GM12878 (cell line): ENCODE measurements around the gene UQCC2.

Experiments
- CBFB ChIP-seq: IDR thresholded peaks from 2 replicates; pipeline ENCODE4 v1.6.1; 2016; ENCODE audit warnings: antibody characterized with exemption, low read depth
- CHD4 ChIP-seq: fragments of 200-600 bp; sonication (generic); IDR thresholded peaks from 2 replicates; pipeline ENCODE4 v1.6.1; 2016; ENCODE audit warnings: mild to moderate bottlenecking
- ETV6 ChIP-seq, 2 experiments: fragments of 450-650 bp in 1 of 2; IDR thresholded peaks in 1 of 2; conservative IDR thresholded peaks in 1 of 2; 2 replicates each; pipeline ENCODE4 v1.6.1; 2014; ENCODE audit warnings: antibody characterized with exemption in 1 of 2, borderline replicate concordance in 1 of 2, low read depth in 1 of 2, mild to moderate bottlenecking in 1 of 2, moderate library complexity in 1 of 2
- EZH2 ChIP-seq: IDR thresholded peaks from 2 replicates; pipeline ENCODE4 v1.6.1; 2012; ENCODE audit warnings: low read depth, mild to moderate bottlenecking, control low read depth, inconsistent platforms, low read length, borderline replicate concordance; ENCODE audit not compliant: control insufficient read depth
- JUND ChIP-seq: IDR thresholded peaks from 2 replicates; pipeline ENCODE4 v1.6.1; 2012; ENCODE audit warnings: low read depth, mild to moderate bottlenecking, low read length, improper control_type of control experiment, moderate library complexity
- NFIC ChIP-seq: IDR thresholded peaks from 2 replicates; pipeline ENCODE4 v1.6.1; 2012; ENCODE audit warnings: low read depth, mild to moderate bottlenecking, inconsistent platforms, low read length, moderate library complexity
- NR2F1 ChIP-seq: fragments of 450-650 bp; conservative IDR thresholded peaks from 2 replicates; pipeline ENCODE4 v1.6.1; 2017; ENCODE audit warnings: mild to moderate bottlenecking
- POLR2A ChIP-seq: IDR thresholded peaks from 2 replicates; pipeline ENCODE4 v1.6.1; 2011; ENCODE audit warnings: low read depth, mild to moderate bottlenecking, low read length
- SMC3 ChIP-seq: IDR thresholded peaks from 2 replicates; pipeline ENCODE4 v1.6.1; 2011; ENCODE audit warnings: low read length, improper control_type of control experiment, borderline replicate concordance
- STAT3 ChIP-seq: IDR thresholded peaks from 2 replicates; pipeline ENCODE4 v1.6.1; 2011; ENCODE audit warnings: low read depth, low read length, improper control_type of control experiment
- ZNF274 ChIP-seq: IDR thresholded peaks from one replicate; pipeline ENCODE4 v1.8.0; 2011; ENCODE audit not compliant: insufficient read length, insufficient read depth
- TF ChIP-seq, protein P1 (sequence below), 3 experiments: IDR thresholded peaks in 2 of 3; conservative IDR thresholded peaks in 1 of 3; 2 replicates each; pipeline ENCODE4 v1.5.1; 2011; ENCODE audit warnings: low read depth in 3 of 3, low read length in 3 of 3, mild to moderate bottlenecking in 3 of 3, control low read depth in 2 of 3, moderate library complexity in 2 of 3, inconsistent platforms in 1 of 3, mixed read lengths in 1 of 3; ENCODE audit not compliant: control insufficient read depth in 2 of 3, insufficient read depth in 1 of 3; ENCODE audit errors: extremely low read depth in 1 of 3
- TF ChIP-seq, protein P2 (sequence below): IDR thresholded peaks from 2 replicates; pipeline ENCODE4 v1.6.1; 2012; ENCODE audit warnings: low read depth, low read length, improper control_type of control experiment
- TF ChIP-seq, protein P3 (sequence below): IDR thresholded peaks from 2 replicates; pipeline ENCODE4 v1.6.1; 2011; ENCODE audit warnings: mild to moderate bottlenecking, low read depth, low read length, moderate library complexity; ENCODE audit not compliant: insufficient replicate concordance

DNA sequence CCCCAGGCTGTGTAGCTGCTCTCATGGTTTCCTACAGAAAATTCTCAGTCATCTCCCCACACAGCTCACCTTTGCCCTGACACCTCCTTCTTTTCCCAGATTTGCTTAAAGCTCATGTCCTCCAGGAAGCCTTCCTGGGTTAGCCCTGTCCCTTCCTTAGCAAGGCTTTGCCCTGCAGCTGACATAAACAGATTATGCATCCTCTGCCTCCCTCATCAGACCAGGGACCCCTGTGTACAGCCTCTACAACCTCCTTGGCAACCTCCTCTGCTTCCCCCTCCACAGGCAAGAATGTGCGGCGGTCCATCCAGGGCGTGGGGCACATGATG is 39.8 kb downstream of the UQCC2 start:
- TF ChIP-seq, protein P1, sequence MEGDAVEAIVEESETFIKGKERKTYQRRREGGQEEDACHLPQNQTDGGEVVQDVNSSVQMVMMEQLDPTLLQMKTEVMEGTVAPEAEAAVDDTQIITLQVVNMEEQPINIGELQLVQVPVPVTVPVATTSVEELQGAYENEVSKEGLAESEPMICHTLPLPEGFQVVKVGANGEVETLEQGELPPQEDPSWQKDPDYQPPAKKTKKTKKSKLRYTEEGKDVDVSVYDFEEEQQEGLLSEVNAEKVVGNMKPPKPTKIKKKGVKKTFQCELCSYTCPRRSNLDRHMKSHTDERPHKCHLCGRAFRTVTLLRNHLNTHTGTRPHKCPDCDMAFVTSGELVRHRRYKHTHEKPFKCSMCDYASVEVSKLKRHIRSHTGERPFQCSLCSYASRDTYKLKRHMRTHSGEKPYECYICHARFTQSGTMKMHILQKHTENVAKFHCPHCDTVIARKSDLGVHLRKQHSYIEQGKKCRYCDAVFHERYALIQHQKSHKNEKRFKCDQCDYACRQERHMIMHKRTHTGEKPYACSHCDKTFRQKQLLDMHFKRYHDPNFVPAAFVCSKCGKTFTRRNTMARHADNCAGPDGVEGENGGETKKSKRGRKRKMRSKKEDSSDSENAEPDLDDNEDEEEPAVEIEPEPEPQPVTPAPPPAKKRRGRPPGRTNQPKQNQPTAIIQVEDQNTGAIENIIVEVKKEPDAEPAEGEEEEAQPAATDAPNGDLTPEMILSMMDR (IDR thresholded peaks at IDR 0.05 in 2 of 3, conservative IDR thresholded peaks at IDR 0.05 in 1 of 3; ENCODE audit: control insufficient read depth in 2 of 3, extremely low read depth in 1 of 3, insufficient read depth in 1 of 3, low read depth in 3 of 3, low read length in 3 of 3): no peak
- TF ChIP-seq JUND (no peak), NR2F1 (no peak), ZNF274 (no peak), CBFB (no peak), CHD4 (no peak), NFIC (no peak), SMC3 (no peak), ETV6 (conservative IDR thresholded peaks at IDR 0.05 in 1 of 2, IDR thresholded peaks at IDR 0.05 in 1 of 2; ENCODE audit: borderline replicate concordance in 1 of 2, low read depth in 1 of 2) (no peak), STAT3 (no peak), EZH2 (no peak), POLR2A (no peak)
- TF ChIP-seq, protein P2, sequence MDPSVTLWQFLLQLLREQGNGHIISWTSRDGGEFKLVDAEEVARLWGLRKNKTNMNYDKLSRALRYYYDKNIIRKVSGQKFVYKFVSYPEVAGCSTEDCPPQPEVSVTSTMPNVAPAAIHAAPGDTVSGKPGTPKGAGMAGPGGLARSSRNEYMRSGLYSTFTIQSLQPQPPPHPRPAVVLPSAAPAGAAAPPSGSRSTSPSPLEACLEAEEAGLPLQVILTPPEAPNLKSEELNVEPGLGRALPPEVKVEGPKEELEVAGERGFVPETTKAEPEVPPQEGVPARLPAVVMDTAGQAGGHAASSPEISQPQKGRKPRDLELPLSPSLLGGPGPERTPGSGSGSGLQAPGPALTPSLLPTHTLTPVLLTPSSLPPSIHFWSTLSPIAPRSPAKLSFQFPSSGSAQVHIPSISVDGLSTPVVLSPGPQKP: no peak
- TF ChIP-seq, protein P3, sequence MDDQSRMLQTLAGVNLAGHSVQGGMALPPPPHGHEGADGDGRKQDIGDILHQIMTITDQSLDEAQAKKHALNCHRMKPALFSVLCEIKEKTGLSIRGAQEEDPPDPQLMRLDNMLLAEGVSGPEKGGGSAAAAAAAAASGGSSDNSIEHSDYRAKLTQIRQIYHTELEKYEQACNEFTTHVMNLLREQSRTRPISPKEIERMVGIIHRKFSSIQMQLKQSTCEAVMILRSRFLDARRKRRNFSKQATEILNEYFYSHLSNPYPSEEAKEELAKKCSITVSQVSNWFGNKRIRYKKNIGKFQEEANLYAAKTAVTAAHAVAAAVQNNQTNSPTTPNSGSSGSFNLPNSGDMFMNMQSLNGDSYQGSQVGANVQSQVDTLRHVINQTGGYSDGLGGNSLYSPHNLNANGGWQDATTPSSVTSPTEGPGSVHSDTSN: no peak
